Measurements from ENCODE around the gene TIGIT.
"Not testable (repeated sequence)": the region's sequence is repeated elsewhere in the genome, so short reads cannot be mapped to it uniquely, and the experiment has no call there.

TIGIT gene

DNA sequence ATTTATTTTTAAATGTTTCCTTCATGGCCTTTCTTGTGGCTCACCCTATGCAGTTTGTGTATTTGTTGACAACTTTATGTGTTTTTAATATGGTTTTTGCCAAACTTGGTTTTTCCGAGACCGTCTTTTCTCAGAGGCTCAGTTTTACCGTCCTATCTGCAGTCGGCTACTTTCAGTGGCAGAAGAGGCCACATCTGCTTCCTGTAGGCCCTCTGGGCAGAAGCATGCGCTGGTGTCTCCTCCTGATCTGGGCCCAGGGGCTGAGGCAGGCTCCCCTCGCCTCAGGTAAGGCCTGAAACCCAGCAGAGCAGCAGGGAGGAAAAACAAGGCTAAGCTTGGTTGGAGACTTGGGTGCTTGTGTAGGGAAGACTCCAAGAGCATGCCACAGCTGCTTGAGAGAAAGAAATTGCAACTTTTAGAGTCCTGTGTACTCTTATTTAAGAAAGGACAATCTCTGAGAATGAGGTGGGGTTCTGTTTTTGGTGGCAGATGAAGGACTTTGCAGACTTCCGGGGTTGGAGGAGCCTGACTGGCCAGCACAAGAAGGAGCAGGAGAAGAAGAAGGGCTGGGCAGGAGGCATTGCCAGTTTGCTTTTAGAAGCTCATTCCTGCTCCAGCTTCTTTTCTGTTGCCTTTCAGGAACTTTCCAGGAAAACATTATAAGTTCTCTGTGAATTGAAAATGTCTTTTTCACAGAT, at the start of gene TIGIT:
Gene TIGIT (plus strand): TSS at position 191 of the 698 bp plus-strand sequence. CDS start 34 bp downstream, at position 225.
- DNase-seq (ENCODE audit: low spot score), result no peak

- DNase-seq (ENCODE audit: low spot score), result no peak
Observed at GRCh38 chr3:114252954-114253353, 40.9 kb upstream of the TIGIT start.

- DNase-seq (ENCODE audit: low spot score), result no peak
Observed at GRCh38 chr3:114253505-114253904, 40.3 kb upstream of the TIGIT start.

DNA sequence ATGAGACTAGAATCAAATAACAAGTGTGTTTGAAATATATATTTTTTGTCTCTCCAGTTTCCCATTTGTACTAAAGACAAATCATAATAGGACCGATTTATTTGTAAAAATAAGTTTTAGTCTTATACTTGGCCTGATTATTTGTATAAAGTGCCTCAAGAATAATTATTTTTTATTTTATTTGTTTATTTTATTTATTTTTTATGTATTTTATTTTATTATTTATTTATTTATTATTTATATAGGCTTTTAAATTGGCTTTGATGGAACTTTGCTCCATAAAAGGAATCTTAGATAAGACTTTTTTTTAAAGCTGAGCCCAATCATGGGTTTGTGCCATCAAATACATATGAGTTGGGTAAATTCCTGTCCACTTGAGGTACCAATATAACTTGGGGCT, 34.3 kb upstream of the TIGIT start:
- no peak for DNase-seq (ENCODE audit: low spot score)

GRCh38 chr3:114260152-114260551, 33.7 kb upstream of the TIGIT start:
- no peak for DNase-seq (ENCODE audit: low spot score)

DNA sequence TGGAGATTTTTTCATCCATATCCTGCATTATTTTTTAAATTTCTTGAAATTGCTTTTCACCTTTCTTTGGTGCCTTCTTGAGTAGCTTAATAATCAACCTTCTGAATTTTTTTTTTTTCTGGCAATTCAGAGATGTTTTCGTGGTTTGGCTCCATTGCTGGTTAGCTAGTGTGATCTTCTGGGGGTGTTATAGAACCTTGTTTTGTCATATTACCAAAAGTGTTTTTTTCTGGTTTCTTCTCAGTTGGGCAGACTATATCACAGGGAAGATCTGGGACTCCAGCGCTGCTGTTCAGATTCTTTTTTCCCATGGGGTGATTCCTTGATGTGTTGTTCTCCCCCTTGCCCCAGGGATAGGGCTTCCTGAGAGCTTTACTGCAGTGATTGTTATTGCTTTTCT, 23.8 kb upstream of the TIGIT start:
- no peak for DNase-seq (ENCODE audit: low spot score)

DNA sequence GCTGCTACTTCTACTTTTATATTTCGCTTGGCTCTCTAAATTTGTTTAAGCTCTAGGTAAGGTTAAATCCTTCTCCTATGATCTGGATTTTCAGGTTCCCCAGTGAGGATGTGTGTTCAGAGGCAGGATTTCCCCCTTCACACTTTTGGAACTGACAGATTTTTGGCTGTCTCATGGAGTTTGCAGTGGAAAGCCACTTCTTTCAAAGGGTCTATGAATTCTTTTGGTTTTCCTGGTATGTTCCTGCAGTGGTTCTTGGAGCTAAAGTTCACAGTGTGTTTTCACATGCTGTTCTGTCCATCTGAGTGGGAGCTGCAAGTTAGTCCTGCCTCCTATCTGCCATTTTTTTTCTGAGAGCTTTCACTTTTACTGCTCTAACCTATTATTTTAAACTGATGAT, 21.6 kb upstream of the TIGIT start:
- DNase-seq (ENCODE audit: low spot score), result no peak

DNA sequence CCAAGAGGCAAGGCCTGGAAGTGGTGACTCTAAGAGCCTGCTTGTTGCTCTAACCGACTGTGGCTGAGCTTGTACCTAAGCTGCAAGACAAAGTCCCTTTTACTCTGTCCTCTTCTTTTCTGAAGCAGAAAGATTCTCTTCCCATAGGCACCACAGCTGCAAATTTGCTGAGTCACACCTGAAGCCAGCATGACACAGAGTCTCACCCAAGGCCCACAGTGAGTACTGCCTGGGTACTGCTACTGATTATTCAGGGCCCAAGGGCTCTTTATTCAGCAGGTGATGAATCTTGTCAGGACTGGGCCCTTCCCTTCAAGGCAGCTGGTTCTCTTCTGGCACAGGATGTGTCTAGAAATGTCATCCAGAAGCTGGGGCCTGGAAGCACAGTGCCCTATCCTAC, 18.9 kb upstream of the TIGIT start:
- no peak for DNase-seq (ENCODE audit: low spot score)

GRCh38 chr3:114276856-114277255, 17.0 kb upstream of the TIGIT start:
- not testable (repeated sequence) for DNase-seq (ENCODE audit: low spot score)

DNA sequence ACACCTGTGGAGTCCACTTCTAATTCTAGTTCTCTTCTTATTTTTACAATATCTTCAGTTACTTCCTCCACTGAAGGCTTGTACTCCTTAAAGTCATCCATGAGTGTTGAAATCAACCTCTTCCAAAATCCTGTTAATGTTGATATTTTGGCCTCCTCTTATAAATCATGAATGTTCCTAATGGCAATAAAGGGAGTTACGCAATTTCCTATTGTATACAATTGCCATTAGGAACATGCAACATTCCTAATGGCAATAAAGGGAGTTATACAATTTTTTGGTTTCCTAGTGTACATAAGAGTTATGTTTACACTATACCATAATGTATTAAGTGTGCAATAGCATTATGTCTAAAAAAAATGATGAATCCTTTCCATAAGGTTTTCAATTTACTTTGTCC, 9.2 kb upstream of the TIGIT start:
- DNase-seq (ENCODE audit: low spot score), result no peak

GRCh38 chr3:114285648-114286230, 8.1 kb upstream of the TIGIT start:
- DNase-seq (ENCODE audit: low spot score), result no peak

- no peak for DNase-seq (ENCODE audit: low spot score)
Observed at GRCh38 chr3:114286266-114286665, 7.6 kb upstream of the TIGIT start.

GRCh38 chr3:114290911-114291901, 2.6 kb upstream of the TIGIT start:
- no peak for DNase-seq (ENCODE audit: low spot score)

- DNase-seq (ENCODE audit: low spot score), result no peak
Observed at GRCh38 chr3:114294940-114295480, 1.2 kb downstream of the TIGIT start.

DNA sequence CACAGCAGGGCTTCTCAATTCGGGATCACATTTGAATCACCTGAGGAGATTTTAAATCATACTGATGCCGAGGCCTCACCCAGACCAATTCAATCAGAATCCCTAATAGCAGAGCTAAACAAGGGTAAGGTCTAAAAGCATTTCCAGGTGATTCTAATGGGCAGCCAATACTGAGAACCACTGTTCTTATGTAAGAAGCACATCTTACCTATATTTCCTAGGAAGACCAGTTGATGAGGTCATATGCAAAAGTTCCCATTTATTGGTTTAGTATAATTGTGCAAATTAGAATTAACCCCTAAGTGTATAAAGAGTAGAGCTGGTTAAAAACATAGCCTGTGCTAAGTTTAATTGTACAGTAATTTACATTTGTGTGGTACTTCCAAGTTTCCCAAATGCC, 2.1 kb downstream of the TIGIT start:
- no peak for DNase-seq (ENCODE audit: low spot score)

GRCh38 chr3:114299421-114299820, 5.6 kb downstream of the TIGIT start:
- DNase-seq (ENCODE audit: low spot score), result no peak

GRCh38 chr3:114299941-114300624, 6.3 kb downstream of the TIGIT start:
- DNase-seq (ENCODE audit: low spot score), result no peak

GRCh38 chr3:114307222-114307830, 13.5 kb downstream of the TIGIT start:
- no peak for DNase-seq (ENCODE audit: low spot score)

DNA sequence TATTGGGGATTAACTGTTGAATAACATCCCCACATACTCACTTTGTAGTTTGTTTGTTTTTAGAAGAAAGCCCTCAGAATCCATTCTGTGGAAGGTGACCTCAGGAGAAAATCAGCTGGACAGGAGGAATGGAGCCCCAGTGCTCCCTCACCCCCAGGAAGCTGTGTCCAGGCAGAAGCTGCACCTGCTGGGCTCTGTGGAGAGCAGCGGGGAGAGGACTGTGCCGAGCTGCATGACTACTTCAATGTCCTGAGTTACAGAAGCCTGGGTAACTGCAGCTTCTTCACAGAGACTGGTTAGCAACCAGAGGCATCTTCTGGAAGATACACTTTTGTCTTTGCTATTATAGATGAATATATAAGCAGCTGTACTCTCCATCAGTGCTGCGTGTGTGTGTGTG, 14.0 kb downstream of the TIGIT start:
- no peak for DNase-seq (ENCODE audit: low spot score)

DNA sequence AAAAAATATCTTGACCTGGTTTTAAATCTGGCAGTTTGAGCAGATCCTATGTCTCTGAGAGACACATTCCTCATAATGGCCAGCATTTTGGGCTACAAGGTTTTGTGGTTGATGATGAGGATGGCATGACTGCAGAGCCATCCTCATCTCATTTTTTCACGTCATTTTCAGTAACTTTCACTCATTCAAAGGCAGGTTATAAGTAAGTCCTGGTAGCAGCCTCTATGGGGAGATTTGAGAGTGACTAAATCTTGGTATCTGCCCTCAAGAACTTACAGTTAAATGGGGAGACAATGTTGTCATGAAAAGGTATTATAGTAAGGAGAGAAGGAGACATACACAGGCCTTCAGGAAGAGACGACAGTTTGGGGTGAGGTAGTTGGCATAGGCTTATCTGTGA, 14.5 kb downstream of the TIGIT start:
- no peak for DNase-seq (ENCODE audit: low spot score)

GRCh38 chr3:114308830-114309229, 15.0 kb downstream of the TIGIT start:
- DNase-seq (ENCODE audit: low spot score), result no peak
